PC-9 (cell line): ENCODE data around the gene MFSD11. TPM values are rescaled to one million over a fixed set of nuclear protein-coding genes. Genes with fewer than 3 reads are reported as not detected.

Experiments used
- BruUV-seq: library from RNA; stranded (reverse); fragments of 400-500 nt; replicated peaks from 2 replicates; lab custom pipeline; 2021; lab: Mats Ljungman, UMichigan
- CTCF ChIA-PET: fragments of 300-600 bp; sonication (Branson Sonifier 250); formaldehyde crosslinking; loops from one replicate; lab custom pipeline; 2022; ENCODE audit warnings: antibody characterized with exemption; lab: Charles Lee
- POLR2A ChIA-PET: fragments of 300-600 bp; sonication (Branson Sonifier 250); formaldehyde crosslinking; loops from one replicate; lab custom pipeline; 2022; ENCODE audit warnings: antibody characterized with exemption; ENCODE audit not compliant: unreplicated experiment; lab: Charles Lee
- DNase-seq, 2 experiments: peaks; one replicate each; pipeline versions ENCODE4 v3.0.0 to v3.0.0-alpha.2; 2015 to 2022; ENCODE audit warnings: mixed read lengths in 1 of 2
- H2AFZ ChIP-seq: fragments of 200-600 bp; sonication (generic); 2 replicates; pipeline ENCODE4 v1.8.1; 2017; ENCODE audit warnings: antibody characterized with exemption
- H3F3A ChIP-seq: fragments of 200-600 bp; sonication (generic); 2 replicates; pipeline ENCODE4 v1.8.1; 2017; ENCODE audit warnings: antibody characterized with exemption, mild to moderate bottlenecking, low read depth; ENCODE audit not compliant: insufficient read depth
- H3K27ac ChIP-seq: fragments of 200-600 bp; sonication (generic); 2 replicates; pipeline ENCODE4 v1.6.1; 2016; ENCODE audit warnings: mixed run types
- H3K27me3 ChIP-seq: fragments of 200-600 bp; sonication (generic); 2 replicates; pipeline ENCODE4 v1.6.1; 2016; ENCODE audit warnings: low read depth, mixed run types; ENCODE audit not compliant: insufficient read depth
- H3K36me3 ChIP-seq: fragments of 200-600 bp; sonication (generic); 2 replicates; pipeline ENCODE4 v1.6.1; 2016; ENCODE audit warnings: low read depth, mixed run types
- H3K4me1 ChIP-seq: fragments of 200-600 bp; sonication (generic); replicated peaks from 2 replicates; pipeline ENCODE4 v1.6.1; 2016; ENCODE audit warnings: mixed run types; ENCODE audit not compliant: insufficient read depth
- H3K4me2 ChIP-seq: fragments of 200-600 bp; sonication (generic); 2 replicates; pipeline ENCODE4 v1.6.1; 2017; ENCODE audit warnings: mixed run types
- H3K4me3 ChIP-seq: fragments of 200-600 bp; sonication (generic); 2 replicates; pipeline ENCODE4 v1.6.1; 2016; ENCODE audit warnings: mixed run types
- H3K79me2 ChIP-seq: fragments of 200-600 bp; sonication (generic); 2 replicates; pipeline ENCODE4 v1.6.1; 2017; ENCODE audit warnings: low read depth, mixed run types
- H3K9me2 ChIP-seq: fragments of 200-600 bp; sonication (generic); 2 replicates; pipeline ENCODE4 v1.8.1; 2017; ENCODE audit warnings: mild to moderate bottlenecking; ENCODE audit not compliant: insufficient read depth
- H3K9me3 ChIP-seq: fragments of 200-600 bp; sonication (generic); 2 replicates; pipeline ENCODE4 v1.8.1; 2016; ENCODE audit warnings: low read depth; ENCODE audit not compliant: insufficient read depth
- H4K20me1 ChIP-seq: fragments of 200-600 bp; sonication (generic); 2 replicates; pipeline ENCODE4 v1.8.1; 2017; ENCODE audit not compliant: insufficient read depth
- EZH2 ChIP-seq: fragments of 200-600 bp; sonication (generic); IDR thresholded peaks from 2 replicates; pipeline ENCODE4 v1.8.0; 2017; ENCODE audit warnings: antibody characterized with exemption, low read depth
- intact Hi-C: fragments of 100-400 bp; cut with micrococcal nuclease; formaldehyde crosslinking; loops from one replicate; pipeline ENCODE4 v1.10.0; 2022; ENCODE audit not compliant: unreplicated experiment
- total RNA-seq: library from RNA; stranded (reverse); gene quantifications from 2 replicates; pipeline ENCODE4 v1.2.3, GENCODE V29; 2021
- TF ChIP-seq, protein P1 (sequence below): fragments of 200-600 bp; sonication (generic); conservative IDR thresholded peaks from 2 replicates; pipeline ENCODE4 v1.6.1; 2017; ENCODE audit warnings: mixed run types, antibody characterized with exemption, mild to moderate bottlenecking, moderate library complexity

The MFSD11 gene
- total RNA-seq, 1 experiment from 2014 or later, result 47.3 TPM

DNA sequence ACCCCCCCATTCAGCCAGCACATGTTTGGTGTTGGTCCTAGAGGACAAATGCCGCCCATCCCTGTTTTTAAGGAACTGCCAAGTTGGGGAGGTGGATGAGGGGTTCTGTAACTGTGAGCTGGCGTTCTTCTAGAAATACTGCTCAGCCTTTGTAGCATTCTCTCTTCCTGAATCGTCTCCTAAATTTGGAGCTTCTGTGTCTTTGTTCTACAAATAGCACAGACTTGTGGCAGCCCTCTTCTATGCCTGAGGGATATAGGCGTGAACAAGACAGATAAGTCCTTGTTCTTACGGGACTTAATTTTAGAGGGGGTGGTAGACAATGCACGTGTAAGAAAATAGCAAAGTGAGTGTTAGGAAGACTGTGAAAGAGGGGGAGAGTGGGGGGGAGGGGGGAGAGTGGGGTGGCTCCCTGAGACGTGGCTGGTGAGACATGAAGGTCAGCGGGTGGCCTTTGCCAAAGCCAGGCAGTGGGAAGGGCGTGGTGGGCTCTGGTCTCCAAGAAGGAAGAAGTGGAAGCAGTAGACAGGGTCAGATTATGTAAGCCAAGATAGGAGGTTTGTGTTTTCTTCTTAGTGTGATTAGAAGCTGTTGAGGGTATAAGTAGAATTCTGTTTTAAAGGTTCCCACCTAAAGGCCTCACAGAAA, 9.9 kb downstream of the MFSD11 start:
- Histone ChIP-seq H3K27ac (no peak overlapping the region), H2AFZ (no peak overlapping the region), H3K4me1 (no peaks in the 10 kb centered on the region), H3K36me3 (no peaks in the 10 kb centered on the region), H3K4me3 (no peak overlapping the region), H3K9me2 (no peaks in the 10 kb centered on the region), H3K4me2 (no peak overlapping the region), H4K20me1 (no peaks in the 10 kb centered on the region), H3K9me3 (no peaks in the 10 kb centered on the region), H3F3A (no peaks in the 10 kb centered on the region), H3K79me2 (no peaks in the 10 kb centered on the region), H3K27me3 (no peaks in the 10 kb centered on the region)
- ChIA-PET CTCF (no interaction called here), POLR2A (no interaction called here)
- BruUV-seq, result no TSS peak
- intact Hi-C loops, result no loop called here
- no peak for DNase-seq
- TF ChIP-seq, protein P1, sequence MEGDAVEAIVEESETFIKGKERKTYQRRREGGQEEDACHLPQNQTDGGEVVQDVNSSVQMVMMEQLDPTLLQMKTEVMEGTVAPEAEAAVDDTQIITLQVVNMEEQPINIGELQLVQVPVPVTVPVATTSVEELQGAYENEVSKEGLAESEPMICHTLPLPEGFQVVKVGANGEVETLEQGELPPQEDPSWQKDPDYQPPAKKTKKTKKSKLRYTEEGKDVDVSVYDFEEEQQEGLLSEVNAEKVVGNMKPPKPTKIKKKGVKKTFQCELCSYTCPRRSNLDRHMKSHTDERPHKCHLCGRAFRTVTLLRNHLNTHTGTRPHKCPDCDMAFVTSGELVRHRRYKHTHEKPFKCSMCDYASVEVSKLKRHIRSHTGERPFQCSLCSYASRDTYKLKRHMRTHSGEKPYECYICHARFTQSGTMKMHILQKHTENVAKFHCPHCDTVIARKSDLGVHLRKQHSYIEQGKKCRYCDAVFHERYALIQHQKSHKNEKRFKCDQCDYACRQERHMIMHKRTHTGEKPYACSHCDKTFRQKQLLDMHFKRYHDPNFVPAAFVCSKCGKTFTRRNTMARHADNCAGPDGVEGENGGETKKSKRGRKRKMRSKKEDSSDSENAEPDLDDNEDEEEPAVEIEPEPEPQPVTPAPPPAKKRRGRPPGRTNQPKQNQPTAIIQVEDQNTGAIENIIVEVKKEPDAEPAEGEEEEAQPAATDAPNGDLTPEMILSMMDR, result no peak
- no peak for TF ChIP-seq EZH2

DNA sequence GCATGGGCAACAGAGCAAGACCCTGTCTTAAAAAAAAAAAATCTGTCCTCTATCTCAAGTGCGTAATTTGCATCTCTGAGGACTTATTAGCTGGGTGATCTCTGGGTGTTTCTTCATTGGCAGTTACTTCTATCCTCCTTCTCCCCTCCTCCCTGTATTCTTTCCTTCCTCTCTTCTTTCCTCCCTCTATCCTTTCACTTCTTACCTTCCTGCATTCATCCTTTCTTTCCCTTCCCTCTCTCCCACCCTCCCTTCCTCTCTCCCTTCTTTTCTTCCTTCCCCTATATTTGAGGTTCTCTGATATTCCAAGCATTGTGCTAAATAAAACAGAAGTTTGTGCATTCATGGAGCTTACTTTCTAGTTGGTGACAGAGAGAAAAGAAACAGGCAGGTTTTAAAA, 10.7 kb downstream of the MFSD11 start:
- CTCF ChIA-PET, result no interaction called here
- H3K4me3 ChIP-seq, result no peak overlapping the region
- no peaks in the 10 kb centered on the region for H3K9me3 ChIP-seq
- H2AFZ ChIP-seq, result no peak overlapping the region
- BruUV-seq, result no TSS peak
- H3K27ac ChIP-seq, result no peak overlapping the region
- H3F3A ChIP-seq, result no peaks in the 10 kb centered on the region
- H3K27me3 ChIP-seq, result no peaks in the 10 kb centered on the region
- intact Hi-C loops, result no loop called here
- no peaks in the 10 kb centered on the region for H3K79me2 ChIP-seq
- no peaks in the 10 kb centered on the region for H3K4me1 ChIP-seq
- POLR2A ChIA-PET, result no interaction called here
- no peaks in the 10 kb centered on the region for H3K36me3 ChIP-seq
- H3K9me2 ChIP-seq, result no peaks in the 10 kb centered on the region
- no peak overlapping the region for H3K4me2 ChIP-seq
- H4K20me1 ChIP-seq, result no peaks in the 10 kb centered on the region
- no peak for DNase-seq
- TF ChIP-seq, protein P1, result no peak
- TF ChIP-seq EZH2, result no peak

DNA sequence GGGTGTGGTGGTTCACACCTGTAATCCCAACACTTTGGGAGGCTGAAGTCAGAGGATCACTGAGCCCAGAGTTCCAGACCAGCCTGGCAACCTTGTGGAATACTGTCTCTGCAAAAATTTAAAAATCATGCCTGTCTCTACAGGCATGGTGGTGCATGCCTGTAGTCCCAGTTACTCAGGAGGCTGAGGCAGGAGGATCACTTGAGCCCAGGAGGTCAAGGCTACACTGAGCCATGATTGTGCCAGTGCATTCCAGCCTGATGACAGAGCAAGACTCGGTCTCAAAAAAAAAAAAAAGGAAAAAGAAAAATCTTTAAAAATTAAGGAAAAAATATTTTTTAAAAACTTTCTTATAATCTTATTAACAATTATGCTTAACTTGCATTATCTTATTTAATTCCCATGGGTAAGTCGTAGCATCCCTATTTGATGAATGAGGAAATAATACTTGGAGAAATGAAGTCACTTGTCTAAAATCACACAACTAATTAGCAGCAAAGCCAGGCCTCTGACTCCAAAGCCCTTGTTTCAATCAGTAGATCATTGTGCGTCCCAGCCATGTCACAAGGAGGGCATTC, 13.6 kb downstream of the MFSD11 start:
- Histone ChIP-seq H3K36me3 (no peaks in the 10 kb centered on the region), H3K9me3 (no peaks in the 10 kb centered on the region), H3K4me3 (no peak overlapping the region), H3K27ac (no peak overlapping the region), H3F3A (no peaks in the 10 kb centered on the region), H4K20me1 (no peaks in the 10 kb centered on the region), H3K79me2 (no peaks in the 10 kb centered on the region), H3K9me2 (no peaks in the 10 kb centered on the region), H3K27me3 (no peaks in the 10 kb centered on the region), H3K4me1 (no peaks in the 10 kb centered on the region), H2AFZ (no peak overlapping the region), H3K4me2 (no peak overlapping the region)
- CTCF ChIA-PET, result no interaction called here
- BruUV-seq, result no TSS peak
- no peak for DNase-seq
- POLR2A ChIA-PET, result no interaction called here
- intact Hi-C loops, result no loop called here
- TF ChIP-seq EZH2, result no peak
